ENCODE results near the gene TNPO3. TPM values are rescaled to one million over a fixed set of nuclear protein-coding genes. Genes with fewer than 3 reads are reported as not detected.

TNPO3 gene
- total RNA-seq, 2 experiments from 2014 or later: 58.4 to 59.3 TPM

DNA sequence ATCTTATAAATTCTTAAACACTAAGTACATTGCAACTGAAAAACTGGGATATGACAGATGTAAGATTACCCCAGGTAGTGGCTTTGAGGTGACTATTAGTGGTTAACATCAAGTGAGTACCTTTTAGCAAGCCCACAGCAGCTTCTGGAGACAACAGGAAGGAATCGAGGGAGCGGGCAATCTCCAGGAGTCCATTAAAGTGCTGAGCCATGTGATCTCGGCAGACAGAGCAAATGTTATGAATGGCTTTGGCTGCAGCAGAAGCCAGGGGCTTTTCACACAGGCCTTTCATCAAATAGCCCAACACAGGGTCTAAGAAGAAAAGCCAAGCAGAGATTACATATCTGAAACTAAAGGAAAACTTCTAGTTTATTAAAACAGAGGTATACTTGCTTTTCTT is 68.3 kb downstream of the TNPO3 start:
- TF ChIP-seq, protein P1, sequence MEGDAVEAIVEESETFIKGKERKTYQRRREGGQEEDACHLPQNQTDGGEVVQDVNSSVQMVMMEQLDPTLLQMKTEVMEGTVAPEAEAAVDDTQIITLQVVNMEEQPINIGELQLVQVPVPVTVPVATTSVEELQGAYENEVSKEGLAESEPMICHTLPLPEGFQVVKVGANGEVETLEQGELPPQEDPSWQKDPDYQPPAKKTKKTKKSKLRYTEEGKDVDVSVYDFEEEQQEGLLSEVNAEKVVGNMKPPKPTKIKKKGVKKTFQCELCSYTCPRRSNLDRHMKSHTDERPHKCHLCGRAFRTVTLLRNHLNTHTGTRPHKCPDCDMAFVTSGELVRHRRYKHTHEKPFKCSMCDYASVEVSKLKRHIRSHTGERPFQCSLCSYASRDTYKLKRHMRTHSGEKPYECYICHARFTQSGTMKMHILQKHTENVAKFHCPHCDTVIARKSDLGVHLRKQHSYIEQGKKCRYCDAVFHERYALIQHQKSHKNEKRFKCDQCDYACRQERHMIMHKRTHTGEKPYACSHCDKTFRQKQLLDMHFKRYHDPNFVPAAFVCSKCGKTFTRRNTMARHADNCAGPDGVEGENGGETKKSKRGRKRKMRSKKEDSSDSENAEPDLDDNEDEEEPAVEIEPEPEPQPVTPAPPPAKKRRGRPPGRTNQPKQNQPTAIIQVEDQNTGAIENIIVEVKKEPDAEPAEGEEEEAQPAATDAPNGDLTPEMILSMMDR (IDR thresholded peaks at IDR 0.05): no peak
- Mint-ChIP-seq H3K36me3 (ENCODE audit: low read depth) (peaks cover 36% of the 10 kb centered on the region), H3K4me3 (no peak overlapping the region), H3K27me3 (no peaks in the 10 kb centered on the region), H3K9me3 (no peaks in the 10 kb centered on the region), H3K4me1 (ENCODE audit: low read depth) (no peaks in the 10 kb centered on the region), H3K27ac (no peak overlapping the region)
- intact Hi-C loops (cut with micrococcal nuclease): no loop called here
- CTCF ChIA-PET: interaction anchor here (1.0 to 1.4 kb wide), 3 partner anchors 32 to 177 kb away, joined by 3 read pairs; no protein-coding TSS in a partner anchor
- ATAC-seq (no peak), DNase-seq (no peak)
- POLR2A ChIA-PET: no interaction called here

DNA sequence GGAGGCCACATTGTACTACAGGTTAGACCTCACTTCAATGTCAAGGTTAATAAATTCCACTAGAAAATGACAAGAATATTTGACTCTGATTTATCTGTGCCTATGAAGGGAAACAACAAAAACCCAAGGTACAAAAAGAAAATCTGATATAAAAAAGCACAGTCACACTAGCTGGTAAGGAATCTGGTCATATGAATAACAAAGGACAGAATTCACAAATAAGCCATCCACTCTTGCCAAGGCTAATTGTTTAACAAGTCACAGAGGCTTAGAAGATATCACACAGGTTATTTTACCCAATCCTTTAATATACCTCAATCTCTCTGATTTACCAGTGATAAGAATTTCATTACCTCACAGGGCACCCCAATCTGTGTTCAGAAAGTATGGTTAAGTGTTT is 69.3 kb downstream of the TNPO3 start:
- CTCF ChIA-PET: no interaction called here
- Mint-ChIP-seq H3K4me1 (ENCODE audit: low read depth) (no peaks in the 10 kb centered on the region), H3K27ac (no peak overlapping the region), H3K4me3 (no peak overlapping the region), H3K27me3 (no peaks in the 10 kb centered on the region), H3K36me3 (ENCODE audit: low read depth) (peaks cover 36% of the 10 kb centered on the region), H3K9me3 (no peaks in the 10 kb centered on the region)
- POLR2A ChIA-PET: no interaction called here
- TF ChIP-seq, protein P1 (IDR thresholded peaks at IDR 0.05): no peak
- no peak for DNase-seq
- intact Hi-C loops (cut with micrococcal nuclease): no loop called here
- no peak for ATAC-seq

DNA sequence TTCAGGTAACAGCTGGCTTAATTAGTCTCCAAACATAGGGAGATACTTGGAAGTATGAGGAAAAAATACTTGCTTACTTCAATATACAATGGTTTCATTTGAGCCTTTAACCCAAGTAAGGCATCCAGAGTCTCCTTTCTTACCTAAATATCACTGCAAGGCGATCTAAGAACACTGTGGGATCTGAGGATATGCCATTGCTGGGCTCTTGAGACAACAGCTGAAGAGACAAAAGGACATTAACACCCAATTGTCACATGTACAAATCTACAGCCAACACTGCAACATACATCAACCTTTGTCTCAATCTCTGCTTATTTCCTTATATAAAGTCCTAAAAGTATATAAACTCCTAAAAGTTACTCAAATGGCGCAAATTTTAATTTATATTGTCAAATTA is 72.8 kb downstream of the TNPO3 start:
- ChIA-PET POLR2A (no interaction called here), CTCF (interaction anchor here (0.9 to 1.5 kb wide), 4 partner anchors 10 to 110 kb away, joined by 3 to 4 read pairs (median 3); no protein-coding TSS in a partner anchor)
- Mint-ChIP-seq H3K4me1 (ENCODE audit: low read depth) (no peaks in the 10 kb centered on the region), H3K4me3 (no peak overlapping the region), H3K27ac (no peak overlapping the region), H3K9me3 (no peaks in the 10 kb centered on the region), H3K27me3 (no peaks in the 10 kb centered on the region), H3K36me3 (ENCODE audit: low read depth) (peaks cover 32% of the 10 kb centered on the region)
- no peak for ATAC-seq
- TF ChIP-seq, protein P1 (IDR thresholded peaks at IDR 0.05): no peak
- intact Hi-C loops (cut with micrococcal nuclease): no loop called here
- no peak for DNase-seq

GRCh38 chr7:128974241-128974934 is 80.5 kb downstream of the TNPO3 start:
- Mint-ChIP-seq H3K27me3 (no peaks in the 10 kb centered on the region), H3K4me3 (no peak overlapping the region), H3K36me3 (ENCODE audit: low read depth) (peaks cover 54% of the 10 kb centered on the region), H3K9me3 (no peaks in the 10 kb centered on the region), H3K27ac (no peak overlapping the region), H3K4me1 (ENCODE audit: low read depth) (no peaks in the 10 kb centered on the region)
- TF ChIP-seq, protein P1 (IDR thresholded peaks at IDR 0.05): no peak
- DNase-seq (no peak), ATAC-seq (no peak)
- ChIA-PET CTCF (no interaction called here), POLR2A (no interaction called here)
- intact Hi-C loops (cut with micrococcal nuclease): no loop called here

GRCh38 chr7:128968624-128969023 is 86.3 kb downstream of the TNPO3 start:
- ATAC-seq: no peak
- intact Hi-C loops (cut with micrococcal nuclease): no loop called here
- H3K9me3 Mint-ChIP-seq: no peaks in the 10 kb centered on the region
- no peak overlapping the region for H3K4me3 Mint-ChIP-seq
- ChIA-PET CTCF (interaction anchor here (0.8 to 1.5 kb wide), 2 partner anchors 123 kb away, joined by 3 to 4 read pairs; no protein-coding TSS in a partner anchor), POLR2A (interaction anchor here (0.6 kb wide), 1 partner anchor 21 kb away, joined by 3 read pairs; no protein-coding TSS in a partner anchor)
- H3K36me3 Mint-ChIP-seq (ENCODE audit: low read depth): peaks cover 48% of the 10 kb centered on the region
- H3K27ac Mint-ChIP-seq: no peak overlapping the region
- DNase-seq: no peak
- TF ChIP-seq, protein P1 (IDR thresholded peaks at IDR 0.05): no peak
- no peaks in the 10 kb centered on the region for H3K27me3 Mint-ChIP-seq
- H3K4me1 Mint-ChIP-seq (ENCODE audit: low read depth): peaks cover 3% of the 10 kb centered on the region

Data from activated CD8-positive, alpha-beta T cell treated with anti-CD3 and anti-CD28 coated beads for 36 hours (primary cell).